NCI-H2196 treated with DMSO at 0.1 percent for 48 hours (cell line): ENCODE results near the gene DOK3.

ENCODE experiments used
- DNase-seq: peaks from one replicate; lab custom pipeline; 2025; ENCODE audit not compliant: unreplicated experiment; lab: John Stamatoyannopoulos, UW

The DOK3 gene

DNA sequence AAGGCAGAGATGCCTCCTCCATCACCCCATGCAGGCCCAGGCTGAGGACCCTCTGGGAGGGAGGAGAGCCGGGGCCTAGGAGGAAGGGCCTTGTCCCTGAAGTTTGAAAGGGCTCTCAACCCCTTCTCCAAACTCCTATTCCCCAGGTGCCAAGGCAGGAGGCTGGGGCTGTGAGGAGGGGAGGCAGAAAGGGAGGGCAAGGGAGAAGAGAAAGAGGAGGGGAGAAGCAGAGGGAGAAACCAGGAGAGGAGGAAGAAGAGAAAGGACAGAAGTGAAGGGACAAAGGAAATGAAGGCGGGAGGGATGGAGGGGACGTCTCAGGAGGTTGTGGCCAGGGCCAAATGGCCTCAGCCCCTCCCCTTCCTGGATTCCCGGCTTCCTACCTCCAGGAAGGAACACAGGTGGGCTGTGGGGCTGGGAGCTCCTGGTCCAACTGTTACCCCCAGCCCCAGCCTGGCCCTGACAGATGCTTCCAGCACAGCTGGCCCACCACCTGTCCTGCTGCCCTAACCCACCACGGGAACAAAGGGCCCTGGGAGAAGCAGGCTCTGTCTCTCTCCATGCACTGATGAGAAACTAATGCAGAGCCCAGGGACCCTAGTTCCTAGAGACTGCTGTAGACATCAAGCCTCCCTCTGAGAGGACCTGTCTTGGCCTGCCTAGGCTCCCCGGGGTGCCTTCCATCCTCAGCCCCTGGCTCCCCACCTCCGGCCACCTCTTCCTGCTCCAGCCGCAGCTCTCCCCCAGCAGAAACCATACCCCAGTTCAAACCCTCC is 39.7 kb downstream of the DOK3 start:
- DNase-seq = no peak

DNA sequence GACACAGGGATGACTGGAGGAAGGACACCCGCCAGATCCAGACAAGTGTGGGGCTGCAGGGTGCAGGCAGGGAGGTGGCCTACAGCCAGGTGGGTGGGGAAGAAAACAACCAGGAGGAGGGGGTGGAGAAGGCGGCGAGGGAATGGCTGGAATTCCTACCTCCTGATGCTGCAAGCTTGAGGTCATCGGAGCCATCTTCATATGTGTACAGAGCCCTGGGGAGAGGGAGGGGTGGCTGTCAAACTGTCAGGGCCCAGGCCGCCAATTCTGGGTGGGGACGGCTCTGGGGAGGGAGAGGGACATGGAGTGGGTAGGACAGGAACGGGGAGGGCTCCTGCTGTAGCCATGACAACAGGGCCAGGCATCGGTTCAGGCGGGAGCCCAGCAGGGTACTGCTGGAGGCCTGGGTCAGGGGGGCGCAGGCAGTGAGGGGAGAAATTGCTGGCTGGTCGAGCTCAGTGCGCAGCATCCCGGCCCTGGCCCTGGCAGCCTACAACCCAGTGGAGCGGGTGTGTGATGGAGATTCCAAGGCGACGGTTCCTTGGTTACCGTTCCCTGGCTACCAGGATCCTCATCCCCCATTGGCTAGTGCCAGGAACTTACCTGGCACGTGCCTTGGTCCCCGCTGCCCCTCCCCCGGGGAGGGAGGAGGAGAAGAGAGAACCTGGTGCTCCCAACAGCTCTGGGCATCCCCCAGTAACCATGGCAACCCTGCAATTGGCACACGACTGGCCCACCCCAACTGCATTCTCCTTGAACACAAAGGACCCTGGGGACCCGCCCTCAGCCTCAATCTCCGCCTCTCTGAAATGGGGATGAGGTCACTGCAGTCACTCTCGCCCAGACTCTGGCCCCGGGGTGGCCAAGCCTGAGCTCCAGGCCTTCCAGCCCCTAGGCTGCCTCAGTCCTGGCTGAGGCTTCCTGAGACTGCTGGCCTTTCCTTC is 40.7 kb downstream of the DOK3 start:
- peak; percentile 43 for DNase-seq

DNA sequence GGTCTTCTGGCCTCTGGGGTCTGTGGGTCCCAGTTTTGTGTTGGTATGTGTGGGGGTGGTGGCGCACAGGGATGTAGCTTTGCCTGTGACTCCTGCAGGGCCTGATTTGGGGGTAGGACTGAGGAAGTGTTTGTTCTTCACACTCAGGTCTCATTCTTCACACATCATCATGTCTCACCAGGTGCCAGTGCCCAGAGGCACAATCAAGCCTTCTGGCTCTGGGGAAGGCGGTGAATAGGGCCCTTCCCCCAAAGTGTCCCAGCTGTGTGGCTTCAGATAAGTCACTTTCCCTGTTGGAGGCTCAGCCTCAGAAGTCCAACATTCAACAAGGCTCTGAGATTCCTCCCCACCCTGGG is 41.3 kb downstream of the DOK3 start:
- DNase-seq = no peak

DNA sequence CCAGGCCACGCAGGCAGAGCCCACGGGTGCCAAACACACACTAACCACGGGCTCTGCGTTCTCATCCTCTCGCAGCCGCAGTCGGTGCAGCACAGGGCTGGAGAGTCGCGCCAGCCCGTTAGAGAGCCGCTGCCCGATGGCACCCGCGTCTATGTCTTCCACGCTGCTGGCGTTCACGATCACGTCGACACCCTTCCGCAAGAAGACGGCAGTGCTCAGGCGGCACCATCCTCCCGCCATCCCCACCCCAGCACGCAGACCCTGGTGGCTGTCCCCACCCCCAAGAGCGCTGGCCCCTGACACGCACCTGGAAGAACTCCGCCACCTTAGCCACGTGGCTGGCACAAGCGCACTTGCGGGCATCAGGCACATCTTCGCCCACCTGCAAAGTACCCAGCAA is 42.2 kb downstream of the DOK3 start:
- DNase-seq = no peak

DNA sequence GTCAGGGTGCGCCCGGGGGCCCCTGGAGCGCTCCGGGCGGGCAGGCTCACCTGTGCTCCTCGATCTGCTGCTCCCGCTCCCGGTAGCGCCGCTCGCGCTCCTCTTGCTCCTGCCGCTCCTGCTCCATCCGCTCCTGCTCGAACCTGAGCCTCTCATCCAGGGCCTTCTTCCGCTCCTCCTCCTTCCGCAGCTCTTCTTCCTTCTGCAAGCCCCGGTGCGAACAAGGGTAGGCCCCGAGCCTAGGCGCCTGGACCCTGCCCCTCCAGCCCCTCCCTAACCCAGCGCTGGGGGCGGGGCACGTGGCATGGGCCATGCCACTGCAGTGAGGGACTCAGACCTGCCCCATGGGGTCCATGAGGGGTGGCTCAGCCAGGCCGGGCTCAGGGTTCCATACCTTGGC is 42.8 kb downstream of the DOK3 start:
- no peak for DNase-seq

DNA sequence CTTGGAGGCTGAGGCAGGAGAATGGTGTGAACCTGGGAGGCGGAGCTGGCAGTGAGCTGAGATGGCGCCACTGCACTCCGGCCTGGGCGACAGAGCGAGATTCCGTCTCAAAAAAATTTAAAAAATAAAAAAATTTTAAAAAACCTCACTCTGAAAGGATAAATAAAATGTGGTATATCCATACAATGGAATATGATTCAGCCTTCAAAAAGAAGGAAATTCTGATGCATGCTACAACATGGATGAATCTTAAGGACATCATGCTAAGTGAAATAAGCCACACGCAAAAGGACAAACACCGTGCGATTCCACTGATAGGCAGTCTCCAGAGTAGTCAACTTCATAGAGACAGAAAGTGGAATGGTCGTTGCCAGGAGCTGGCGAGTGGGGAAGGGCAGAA is 44.6 kb downstream of the DOK3 start:
- no peak for DNase-seq

DNA sequence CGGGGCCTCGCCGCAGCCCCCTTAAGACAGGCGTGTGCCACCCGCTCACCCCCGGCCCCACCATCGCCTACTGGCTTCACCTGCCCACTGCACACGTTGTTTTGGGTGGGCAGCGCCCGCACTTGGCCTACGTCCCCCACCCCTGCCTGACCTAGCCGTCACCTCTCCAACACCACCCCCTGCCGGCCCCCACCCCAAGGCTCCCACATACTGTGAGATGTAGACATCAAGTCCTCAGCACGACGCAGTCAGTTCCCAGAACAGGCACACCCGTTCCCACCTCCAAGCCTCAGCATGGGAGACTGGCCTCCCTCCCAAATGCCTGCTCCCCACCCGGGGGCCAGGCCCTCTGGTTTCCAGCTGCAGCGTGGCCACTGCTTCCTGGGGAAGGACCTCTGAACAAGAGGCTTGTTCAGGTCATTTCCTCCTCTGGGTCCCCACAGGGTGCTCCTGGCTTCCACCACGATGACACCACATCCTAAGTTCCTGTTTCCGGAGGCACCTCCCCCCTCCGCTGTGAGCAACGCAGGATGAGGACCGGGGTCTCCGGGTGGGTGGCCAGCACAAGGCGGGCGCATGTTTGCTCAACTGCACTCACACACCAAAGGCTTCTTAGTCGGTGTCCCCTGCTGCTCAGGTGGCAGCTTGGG is 47.5 kb downstream of the DOK3 start:
- DNase-seq = no peak

DNA sequence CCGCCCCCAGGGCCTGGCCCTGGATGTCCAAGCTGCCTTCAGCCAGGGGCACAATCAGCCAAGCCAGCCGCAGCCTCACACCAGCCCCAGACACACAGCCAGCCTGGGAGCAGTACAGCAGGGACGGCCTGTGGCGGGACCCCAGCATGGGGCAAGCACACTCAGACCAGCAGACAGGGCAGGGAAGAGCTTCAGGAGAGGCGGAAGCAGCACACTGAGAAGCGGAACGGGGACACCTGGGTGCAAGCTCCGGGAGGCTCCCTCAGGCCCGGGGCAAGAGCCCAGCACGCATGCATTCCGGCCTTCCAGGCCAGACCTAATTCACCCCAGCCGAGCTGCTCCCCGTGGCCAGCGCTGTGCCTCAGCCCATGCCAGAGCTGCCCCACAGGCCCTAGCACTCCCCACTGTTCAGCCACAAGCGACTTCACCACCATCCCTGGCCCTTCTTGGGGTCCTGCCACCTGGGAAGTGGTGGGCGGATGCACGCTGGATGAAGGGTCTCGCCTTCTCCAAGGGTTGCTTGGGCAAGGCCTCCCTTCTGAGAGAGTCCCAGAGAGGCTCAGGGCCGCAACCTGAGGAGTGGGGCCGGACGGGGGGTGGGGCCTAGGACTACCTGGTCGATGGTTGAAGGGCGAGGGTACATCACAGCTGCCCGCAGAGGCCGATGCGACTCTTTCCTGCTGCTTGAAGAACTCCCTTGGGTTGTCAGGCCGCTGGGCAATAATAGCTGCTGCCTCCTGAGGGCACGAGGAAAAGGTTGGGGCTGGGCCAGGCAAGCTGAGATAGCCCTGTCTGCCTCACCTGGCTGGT is 49.6 kb downstream of the DOK3 start:
- DNase-seq = no peak

DNA sequence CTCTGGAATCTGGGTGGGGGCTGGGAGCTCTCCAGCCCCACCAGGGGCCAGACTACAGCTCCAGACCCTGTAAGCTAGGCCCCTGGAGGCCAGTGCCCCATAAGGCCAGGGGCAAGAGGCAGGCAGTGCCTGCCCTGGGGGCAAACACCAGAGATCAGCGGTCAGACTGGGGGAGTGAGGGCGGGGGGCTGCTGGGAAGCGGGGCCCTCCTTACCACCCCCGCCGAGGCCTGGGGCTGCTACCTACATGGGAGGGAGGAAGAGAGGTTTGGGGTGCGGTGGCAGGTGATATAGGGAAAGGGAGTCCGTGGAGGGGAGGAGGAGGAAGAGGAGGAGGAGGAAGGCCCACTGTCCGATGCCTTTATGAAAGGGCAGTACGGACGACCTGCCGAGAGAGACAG is 50.3 kb downstream of the DOK3 start:
- no peak for DNase-seq

DNA sequence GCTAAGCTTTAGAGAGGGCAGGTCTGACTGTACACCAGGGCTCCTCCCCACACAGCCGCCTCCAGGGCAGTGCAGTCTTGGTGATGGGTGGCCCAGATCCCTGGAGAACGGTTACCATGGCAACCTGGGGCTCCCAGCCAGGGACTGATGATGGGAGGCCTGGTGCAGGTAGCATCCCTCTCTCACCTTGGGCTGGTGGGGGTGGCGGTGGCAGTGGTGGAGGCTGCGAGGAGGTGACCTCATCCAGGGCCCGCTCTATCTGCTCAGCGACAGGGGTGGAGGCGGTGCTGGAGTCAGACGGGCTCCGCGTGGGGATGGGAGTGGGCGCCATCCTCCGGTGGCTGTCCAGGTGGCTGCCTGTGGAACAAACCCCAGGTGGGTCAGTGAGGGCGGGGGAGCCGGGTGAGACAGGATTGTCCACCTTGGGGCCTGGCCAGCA is 50.7 kb downstream of the DOK3 start:
- DNase-seq = no peak

DNA sequence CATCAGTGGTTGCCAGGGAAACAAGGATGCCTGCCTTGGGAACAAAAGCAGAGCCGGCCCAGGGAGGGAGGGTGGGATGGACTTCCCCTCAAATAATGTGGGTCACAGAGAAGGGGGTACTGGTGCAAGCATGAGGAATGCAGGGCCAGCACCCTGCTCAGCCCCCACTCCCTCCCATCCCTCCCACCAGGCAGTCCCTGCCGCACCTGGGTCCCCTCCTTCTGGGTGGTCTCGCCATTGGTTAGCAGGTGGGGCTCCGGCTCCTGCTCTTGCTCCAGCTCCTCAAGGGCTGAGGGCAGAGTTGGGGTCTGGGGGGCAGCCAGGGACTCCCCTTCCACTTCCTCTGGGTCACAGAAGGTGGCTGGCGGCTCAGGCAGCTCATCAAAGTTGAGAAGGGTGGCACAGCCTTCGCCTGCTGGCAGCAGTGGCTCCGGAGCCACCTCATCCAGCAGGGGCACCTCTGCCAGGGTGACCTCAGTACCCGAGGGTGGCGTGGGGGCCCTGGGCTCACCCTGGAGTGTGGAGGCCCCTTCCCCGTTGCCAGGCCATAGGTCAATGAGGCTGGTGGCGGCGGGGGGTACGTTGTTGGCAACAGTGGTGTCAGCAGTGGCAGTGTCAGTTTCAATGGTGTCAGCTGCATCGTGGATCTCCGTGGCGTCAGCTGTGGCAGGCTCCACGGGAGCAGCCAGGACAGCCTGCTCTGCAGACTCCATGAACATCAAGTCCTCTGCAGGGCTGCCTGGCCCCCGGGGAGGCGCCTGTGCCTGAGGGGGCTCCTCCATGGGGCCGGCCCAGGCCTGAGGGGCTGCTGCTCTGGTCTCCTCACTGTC is 51.6 kb downstream of the DOK3 start:
- no peak for DNase-seq

DNA sequence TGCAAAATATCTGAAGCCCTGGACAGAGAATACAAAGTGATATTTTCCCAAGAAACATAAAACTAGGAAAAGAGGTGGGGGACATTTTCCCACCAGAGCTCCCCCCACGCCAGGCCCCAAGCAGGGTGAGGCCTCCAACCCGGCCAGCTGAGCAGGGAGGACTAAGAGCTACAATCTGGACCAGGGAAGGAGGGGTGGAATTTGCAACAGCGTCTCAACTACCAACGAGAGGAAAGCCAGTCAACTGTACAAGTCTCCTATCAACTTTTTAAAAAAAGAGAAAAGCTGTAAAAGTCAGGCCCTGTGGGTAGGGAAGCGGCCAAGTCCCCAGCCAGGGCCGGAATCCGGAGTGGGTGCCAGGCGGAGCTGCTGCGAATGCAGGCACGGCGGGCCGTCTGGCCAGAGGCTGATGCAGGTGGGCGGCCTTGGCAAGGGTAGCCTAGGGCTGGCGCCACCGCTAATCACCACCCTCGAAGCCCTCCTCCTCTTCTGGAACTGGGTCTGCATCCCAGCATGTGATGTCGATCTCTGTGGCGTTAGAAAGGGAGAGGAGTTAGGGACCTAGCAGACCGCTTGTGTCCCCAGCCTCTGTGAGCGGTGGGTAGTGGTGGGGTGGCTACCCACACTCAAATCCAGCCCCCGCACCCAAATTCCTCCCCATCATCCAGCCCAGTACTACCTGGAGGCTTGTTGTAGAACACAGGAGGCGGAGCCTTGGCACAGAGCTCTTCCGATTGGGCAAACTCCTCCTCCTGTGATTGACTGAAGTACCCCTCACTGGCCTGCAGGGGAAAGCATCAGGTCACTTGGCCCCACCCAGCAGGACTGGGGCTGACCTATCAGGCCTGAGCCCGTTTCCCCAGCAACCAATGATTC is 52.4 kb downstream of the DOK3 start:
- peak; percentile 98 for DNase-seq

DNA sequence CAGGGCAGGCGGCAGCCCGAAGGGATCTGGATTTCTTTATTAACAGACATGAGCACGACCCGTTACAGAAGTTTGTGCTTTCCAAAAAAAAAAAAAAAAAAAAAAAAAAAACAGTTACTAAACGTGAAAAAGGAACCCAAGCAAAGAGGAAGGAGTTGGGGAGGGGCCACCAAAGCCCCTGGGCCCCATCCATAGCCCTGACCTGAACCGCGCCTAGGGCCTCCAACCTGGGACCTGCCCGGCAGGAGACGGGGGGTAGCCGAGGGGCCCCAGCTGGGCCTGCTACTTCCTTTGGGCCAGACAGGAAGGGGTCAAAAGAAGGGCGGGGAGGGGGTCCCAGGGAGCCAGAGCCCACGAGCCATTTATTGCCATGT is 53.0 kb downstream of the DOK3 start:
- no peak for DNase-seq

DNA sequence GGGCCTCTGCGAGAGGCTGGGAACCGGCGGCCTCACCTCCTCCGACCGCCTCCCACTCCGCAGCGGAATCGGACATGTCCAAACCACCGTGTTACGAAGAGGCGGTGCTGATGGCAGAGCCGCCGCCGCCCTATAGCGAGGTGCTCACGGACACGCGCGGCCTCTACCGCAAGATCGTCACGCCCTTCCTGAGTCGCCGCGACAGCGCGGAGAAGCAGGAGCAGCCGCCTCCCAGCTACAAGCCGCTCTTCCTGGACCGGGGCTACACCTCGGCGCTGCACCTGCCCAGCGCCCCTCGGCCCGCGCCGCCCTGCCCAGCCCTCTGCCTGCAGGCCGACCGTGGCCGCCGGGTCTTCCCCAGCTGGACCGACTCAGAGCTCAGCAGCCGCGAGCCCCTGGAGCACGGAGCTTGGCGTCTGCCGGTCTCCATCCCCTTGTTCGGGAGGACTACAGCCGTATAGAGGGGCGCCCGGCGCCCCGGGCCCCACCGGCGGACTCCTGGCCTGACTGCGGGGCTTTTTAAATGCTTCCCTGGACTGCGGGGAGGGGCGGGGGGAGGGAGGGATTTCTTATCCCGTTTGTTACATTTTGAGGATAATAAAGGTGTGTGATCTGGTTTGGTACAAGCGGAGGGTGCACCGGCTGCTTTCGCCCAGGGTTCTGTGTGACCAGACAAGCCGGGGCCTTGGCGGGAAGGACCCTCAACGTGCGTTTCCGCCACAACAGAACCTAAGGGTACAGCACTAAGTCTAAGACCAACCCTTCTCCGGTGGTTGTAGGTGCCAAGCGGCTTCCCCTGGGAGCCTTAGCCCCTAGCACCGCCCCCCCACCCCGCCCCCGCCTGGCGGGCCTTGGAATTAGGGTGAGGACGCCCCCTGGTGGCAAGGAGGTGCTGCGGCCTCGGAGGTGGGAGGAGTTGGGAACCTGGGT is 53.7 kb downstream of the DOK3 start:
- peak; percentile 86 for DNase-seq

DNA sequence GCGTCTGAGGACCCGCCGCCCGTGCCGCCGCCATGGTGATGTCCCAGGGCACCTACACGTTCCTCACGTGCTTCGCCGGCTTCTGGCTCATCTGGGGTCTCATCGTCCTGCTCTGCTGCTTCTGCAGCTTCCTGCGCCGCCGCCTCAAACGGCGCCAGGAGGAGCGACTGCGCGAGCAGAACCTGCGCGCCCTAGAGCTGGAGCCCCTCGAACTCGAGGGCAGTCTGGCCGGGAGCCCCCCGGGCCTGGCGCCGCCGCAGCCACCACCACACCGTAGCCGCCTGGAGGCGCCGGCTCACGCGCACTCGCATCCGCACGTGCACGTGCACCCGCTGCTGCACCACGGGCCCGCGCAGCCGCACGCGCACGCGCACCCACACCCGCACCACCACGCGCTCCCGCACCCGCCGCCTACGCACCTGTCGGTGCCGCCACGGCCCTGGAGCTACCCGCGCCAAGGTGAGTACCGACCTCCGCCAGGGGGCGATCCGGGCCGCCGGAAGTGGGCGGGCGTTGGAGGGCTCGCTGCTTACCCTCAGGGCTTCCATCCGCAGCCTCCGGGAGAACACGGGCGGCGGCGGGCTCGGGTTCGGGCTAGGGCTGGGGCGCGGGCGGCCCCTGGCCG is 54.5 kb downstream of the DOK3 start:
- peak; percentile 85 for DNase-seq

DNA sequence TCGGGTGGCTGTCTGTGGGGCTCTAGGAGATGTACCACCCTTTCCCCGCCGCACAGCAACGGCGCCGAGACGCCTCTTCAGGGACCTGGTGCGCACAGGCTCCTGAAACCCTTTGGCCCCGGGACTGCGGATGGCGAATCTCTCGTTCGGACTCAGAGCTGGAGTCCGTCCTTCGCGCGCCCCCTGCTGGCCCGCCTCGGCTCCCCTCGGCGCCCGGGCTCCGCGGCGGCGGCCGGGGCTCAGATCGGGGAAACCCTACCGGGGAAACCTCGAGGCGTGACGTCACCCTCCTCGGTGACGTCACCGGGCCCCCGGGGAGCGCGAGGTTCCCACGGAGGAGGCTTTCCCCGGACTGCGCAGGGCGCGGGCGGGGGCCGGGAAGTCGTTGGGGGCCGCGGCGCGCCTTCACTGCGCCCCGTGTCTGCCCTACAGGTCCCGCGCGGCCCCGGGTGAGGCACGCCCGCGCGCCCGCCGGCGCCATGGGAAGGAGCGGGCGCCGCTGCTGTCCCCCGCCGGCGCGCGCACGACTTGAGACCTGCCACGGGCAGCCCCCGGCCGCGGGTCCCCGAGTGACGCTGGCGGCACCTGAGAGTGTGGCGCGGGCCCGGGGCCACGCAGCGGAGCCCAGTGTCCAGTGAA is 55.1 kb downstream of the DOK3 start:
- DNase-seq = peak; percentile 76

DNA sequence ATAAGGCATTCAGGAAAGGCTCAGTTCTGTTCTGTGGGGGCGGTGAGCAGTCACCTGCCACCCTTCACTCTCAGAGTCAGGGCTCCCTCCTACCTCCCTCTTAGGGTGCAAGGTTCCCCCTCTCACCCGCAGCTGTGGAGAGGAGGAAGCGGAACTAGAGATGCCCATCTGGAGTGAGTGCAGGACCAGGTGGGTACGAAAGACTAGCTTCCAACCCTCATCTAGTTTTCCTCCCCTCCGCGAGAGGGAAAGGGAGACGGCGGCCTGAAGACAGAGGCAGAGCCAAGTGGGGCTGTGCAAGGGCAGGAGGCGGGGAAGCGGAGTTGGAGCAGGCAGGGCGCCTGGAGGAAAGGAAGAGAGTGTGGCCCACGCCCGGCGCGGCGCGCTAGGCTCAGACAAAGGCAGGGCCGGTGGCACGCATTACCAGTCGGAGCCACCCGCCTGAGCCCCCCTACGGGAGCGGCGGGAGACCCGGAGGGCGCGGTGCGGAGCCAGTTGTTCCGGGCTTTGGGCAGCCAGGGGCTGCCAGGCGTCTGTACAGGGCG is 55.7 kb downstream of the DOK3 start:
- no peak for DNase-seq
